ENCODE results near the gene ZNF580. TPM values are rescaled to one million over a fixed set of nuclear protein-coding genes. Genes with fewer than 3 reads are reported as not detected.

Gene ZNF580
- total and polyA plus RNA-seq, 7 experiments from 2014 or later = 14.6 to 109 (median 48.0) TPM

GRCh38 chr19:55674841-55675660 lies 34.2 kb downstream of the ZNF580 start, which contains the start of gene EPN1:
Gene EPN1 (plus strand): TSS chr19:55675226. CDS start chr19:55678628, 3,402 bp downstream.
- POLR2A ChIA-PET = interaction anchor here (0.7 to 1.4 kb wide), 3 partner anchors 18 to 69 kb away, joined by 3 to 5 read pairs (median 4); partner anchors contain the start of genes U2AF2 and ZNF865
- peaks cover 26 to 28% of the 10 kb centered on the region in 2 donors for H3K4me1 ChIP-seq (ENCODE audit: control insufficient read depth in 2 of 2, insufficient read depth in 2 of 2, low read length in 2 of 2)
- CTCF ChIA-PET = interaction anchor here (0.7 kb wide), 1 partner anchor 9 kb away, joined by 3 read pairs; no protein-coding TSS in a partner anchor
- H3K9me3 Mint-ChIP-seq = no peaks in the 10 kb centered on the region
- H3K4me3 ChIP-seq (ENCODE audit: low read length) = peak within 1 kb of the TSS; percentile 72
- H3K27ac ChIP-seq (ENCODE audit: low read depth, low read length) = peak within 1 kb of the TSS; percentile 84
- ATAC-seq (peak; percentile 93), DNase-seq (peak; percentile 88 to 98 (median 96))
- H3K4me3 Mint-ChIP-seq = peak within 1 kb of the TSS; percentile 89 to 99 (median 97)
- no peaks in the 10 kb centered on the region for H3K27me3 Mint-ChIP-seq
- no peaks in the 10 kb centered on the region for H3K9me3 ChIP-seq (ENCODE audit: control insufficient read depth in 2 of 3, low read length in 3 of 3)
- H3K27me3 ChIP-seq (ENCODE audit: control insufficient read depth in 2 of 2, insufficient read depth in 2 of 2, low read length in 2 of 2) = no peaks in the 10 kb centered on the region
- H3K36me3 Mint-ChIP-seq = peaks cover 0 to 28% (median 4%) of the 10 kb centered on the region in 5 donors
- H3K36me3 ChIP-seq (ENCODE audit: control insufficient read depth in 2 of 3, insufficient read depth in 3 of 3, low read length in 3 of 3) = peaks cover 3 to 58% (median 6%) of the 10 kb centered on the region in 3 experiments
- peaks cover 49 to 72% (median 58%) of the 10 kb centered on the region in 7 donors for H3K4me1 Mint-ChIP-seq
- intact Hi-C loops (cut with micrococcal nuclease) = loop anchor here (1.0 kb wide), 7 partner anchors 20 to 639 kb away; partner anchors contain the start of genes FIZ1 (in 2 of the 2), U2AF2 (in 2 of the 2), PPP1R12C (in 1 of the 2) and ZNF444 (in 1 of the 2)
- H3K27ac Mint-ChIP-seq = peak within 1 kb of the TSS; percentile 90 to 99 (median 96)

GRCh38 chr19:55675661-55676354 lies 35.0 kb downstream of the ZNF580 start:
- no peaks in the 10 kb centered on the region for H3K27me3 Mint-ChIP-seq
- no peak for ATAC-seq
- H3K27ac Mint-ChIP-seq = peak overlapping the region; percentile 90 to 99 (median 96)
- ChIA-PET CTCF (no interaction called here), POLR2A (interaction anchor here (1.0 to 1.4 kb wide), 2 partner anchors 21 to 70 kb away, joined by 3 to 4 read pairs; partner anchors contain the start of genes U2AF2 and ZNF865)
- peak overlapping the region; percentile 89 to 99 (median 97) for H3K4me3 Mint-ChIP-seq
- peaks cover 0 to 24% (median 4%) of the 10 kb centered on the region in 5 donors for H3K36me3 Mint-ChIP-seq
- DNase-seq = no peak
- Histone ChIP-seq H3K4me3 (ENCODE audit: low read length) (peak overlapping the region; percentile 72), H3K4me1 (ENCODE audit: control insufficient read depth in 2 of 2, insufficient read depth in 2 of 2, low read length in 2 of 2) (peaks cover 21 to 26% of the 10 kb centered on the region in 2 donors), H3K27me3 (ENCODE audit: control insufficient read depth in 2 of 2, insufficient read depth in 2 of 2, low read length in 2 of 2) (no peaks in the 10 kb centered on the region), H3K9me3 (ENCODE audit: control insufficient read depth in 2 of 3, low read length in 3 of 3) (no peaks in the 10 kb centered on the region), H3K27ac (ENCODE audit: low read depth, low read length) (peak overlapping the region; percentile 84), H3K36me3 (ENCODE audit: control insufficient read depth in 2 of 3, insufficient read depth in 3 of 3, low read length in 3 of 3) (peaks cover 0 to 58% (median 0%) of the 10 kb centered on the region in 3 experiments)
- H3K9me3 Mint-ChIP-seq = no peaks in the 10 kb centered on the region
- H3K4me1 Mint-ChIP-seq = peaks cover 45 to 74% (median 61%) of the 10 kb centered on the region in 7 donors
- intact Hi-C loops (cut with micrococcal nuclease) = loop anchor here (1.0 kb wide), 7 partner anchors 21 to 638 kb away; partner anchors contain the start of genes FIZ1 (in 2 of the 2), U2AF2 (in 2 of the 2), PPP1R12C (in 1 of the 2) and ZNF444 (in 1 of the 2)

- Histone ChIP-seq H3K36me3 (ENCODE audit: control insufficient read depth in 2 of 3, insufficient read depth in 3 of 3, low read length in 3 of 3) (peaks cover 0 to 58% (median 0%) of the 10 kb centered on the region in 3 experiments), H3K9me3 (ENCODE audit: control insufficient read depth in 2 of 3, low read length in 3 of 3) (no peaks in the 10 kb centered on the region), H3K4me1 (ENCODE audit: control insufficient read depth in 2 of 2, insufficient read depth in 2 of 2, low read length in 2 of 2) (peaks cover 21 to 26% of the 10 kb centered on the region in 2 donors), H3K27me3 (ENCODE audit: control insufficient read depth in 2 of 2, insufficient read depth in 2 of 2, low read length in 2 of 2) (no peaks in the 10 kb centered on the region), H3K27ac (ENCODE audit: low read depth, low read length) (peak overlapping the region; percentile 84), H3K4me3 (ENCODE audit: low read length) (peak overlapping the region; percentile 72)
- ChIA-PET CTCF (no interaction called here), POLR2A (interaction anchor here (1.0 to 1.4 kb wide), 2 partner anchors 22 to 71 kb away, joined by 3 to 4 read pairs; partner anchors contain the start of genes U2AF2 and ZNF865)
- intact Hi-C loops (cut with micrococcal nuclease) = no loop called here
- Mint-ChIP-seq H3K9me3 (no peaks in the 10 kb centered on the region), H3K4me3 (peak overlapping the region; percentile 89 to 99 (median 97)), H3K27me3 (no peaks in the 10 kb centered on the region), H3K4me1 (peaks cover 41 to 70% (median 58%) of the 10 kb centered on the region in 7 donors), H3K27ac (peak overlapping the region; percentile 54 to 98 (median 88)), H3K36me3 (peaks cover 0 to 24% (median 4%) of the 10 kb centered on the region in 5 donors)
- ATAC-seq = no peak
- no peak for DNase-seq
These were observed 35.6 kb downstream of the ZNF580 start for GRCh38 chr19:55676383-55676782.

GRCh38 chr19:55676889-55677505 lies 36.2 kb downstream of the ZNF580 start:
- peaks cover 21 to 26% of the 10 kb centered on the region in 2 donors for H3K4me1 ChIP-seq (ENCODE audit: control insufficient read depth in 2 of 2, insufficient read depth in 2 of 2, low read length in 2 of 2)
- Mint-ChIP-seq H3K4me1 (peaks cover 41 to 67% (median 57%) of the 10 kb centered on the region in 7 donors), H3K36me3 (peaks cover 0 to 24% (median 4%) of the 10 kb centered on the region in 5 donors), H3K4me3 (peak overlapping the region; percentile 89 to 99 (median 97)), H3K27me3 (no peaks in the 10 kb centered on the region), H3K9me3 (no peaks in the 10 kb centered on the region), H3K27ac (peak overlapping the region; percentile 35 to 98 (median 78))
- peaks cover 0 to 61% (median 0%) of the 10 kb centered on the region in 3 experiments for H3K36me3 ChIP-seq (ENCODE audit: control insufficient read depth in 2 of 3, insufficient read depth in 3 of 3, low read length in 3 of 3)
- ChIA-PET POLR2A (interaction anchor here (0.7 to 1.4 kb wide), 3 partner anchors 22 to 71 kb away, joined by 3 to 4 read pairs (median 3); partner anchors contain the start of genes U2AF2 and ZNF865), CTCF (no interaction called here)
- intact Hi-C loops (cut with micrococcal nuclease) = no loop called here
- ATAC-seq = no peak
- peak overlapping the region; percentile 84 for H3K27ac ChIP-seq (ENCODE audit: low read depth, low read length)
- H3K9me3 ChIP-seq (ENCODE audit: control insufficient read depth in 2 of 3, low read length in 3 of 3) = no peaks in the 10 kb centered on the region
- DNase-seq = no peak
- H3K4me3 ChIP-seq (ENCODE audit: low read length) = no peak overlapping the region
- H3K27me3 ChIP-seq (ENCODE audit: control insufficient read depth in 2 of 2, insufficient read depth in 2 of 2, low read length in 2 of 2) = no peaks in the 10 kb centered on the region

GRCh38 chr19:55677572-55678028 lies 36.8 kb downstream of the ZNF580 start:
- H3K9me3 ChIP-seq (ENCODE audit: control insufficient read depth in 2 of 3, low read length in 3 of 3) = no peaks in the 10 kb centered on the region
- H3K27me3 Mint-ChIP-seq = no peaks in the 10 kb centered on the region
- peak overlapping the region; percentile 37 for H3K27ac ChIP-seq (ENCODE audit: low read depth, low read length)
- no peak for ATAC-seq
- ChIA-PET CTCF (no interaction called here), POLR2A (no interaction called here)
- no peaks in the 10 kb centered on the region for H3K9me3 Mint-ChIP-seq
- peak overlapping the region; percentile 48 to 98 (median 78) for H3K4me3 Mint-ChIP-seq
- H3K4me1 ChIP-seq (ENCODE audit: control insufficient read depth in 2 of 2, insufficient read depth in 2 of 2, low read length in 2 of 2) = peaks cover 21 to 26% of the 10 kb centered on the region in 2 donors
- peaks cover 0 to 21% (median 0%) of the 10 kb centered on the region in 5 donors for H3K36me3 Mint-ChIP-seq
- H3K27ac Mint-ChIP-seq = peak overlapping the region in 5 of 9 donors; percentile 18 to 94 (median 35)
- H3K4me1 Mint-ChIP-seq = peaks cover 37 to 63% (median 53%) of the 10 kb centered on the region in 7 donors
- H3K27me3 ChIP-seq (ENCODE audit: control insufficient read depth in 2 of 2, insufficient read depth in 2 of 2, low read length in 2 of 2) = no peaks in the 10 kb centered on the region
- no peak overlapping the region for H3K4me3 ChIP-seq (ENCODE audit: low read length)
- intact Hi-C loops (cut with micrococcal nuclease) = no loop called here
- peaks cover 0 to 60% (median 0%) of the 10 kb centered on the region in 3 experiments for H3K36me3 ChIP-seq (ENCODE audit: control insufficient read depth in 2 of 3, insufficient read depth in 3 of 3, low read length in 3 of 3)
- no peak for DNase-seq

All from naive thymus-derived CD4-positive, alpha-beta T cell (primary cell).